Neural cell (in vitro differentiated cells): Measurements from ENCODE around the gene TAOK1. TPM values are rescaled to one million over a fixed set of nuclear protein-coding genes. Genes with fewer than 3 reads are reported as not detected.

Experiments used
- H2AFZ ChIP-seq: fragments of 200-600, 300-800 bp; sonication (generic), shearing (Covaris generic); 2 replicates; pipeline ENCODE4 v1.6.0; 2014; ENCODE audit warnings: low read depth, mild to moderate bottlenecking, antibody characterized with exemption, low read length, moderate library complexity
- H3F3A ChIP-seq: fragments of 200-600 bp; shearing (Covaris generic); 2 replicates; pipeline ENCODE4 v1.6.1; 2016; ENCODE audit warnings: mild to moderate bottlenecking, moderate library complexity, mixed read lengths, antibody characterized with exemption, low read length; ENCODE audit not compliant: insufficient read depth, poor library complexity, severe bottlenecking
- H3K27ac ChIP-seq: fragments of 200-600, 300-800 bp; sonication (generic), shearing (Covaris generic); 2 replicates; pipeline ENCODE4 v1.5.1; 2014; ENCODE audit warnings: mild to moderate bottlenecking, low read length, moderate library complexity
- H3K27me3 ChIP-seq: fragments of 300-800, 200-600 bp; sonication (generic), shearing (Covaris generic); 2 replicates; pipeline ENCODE4 v1.6.0; 2014; ENCODE audit warnings: mild to moderate bottlenecking, low read depth, low read length, moderate library complexity; ENCODE audit not compliant: insufficient read depth
- H3K36me3 ChIP-seq: fragments of 300-800, 200-600 bp; sonication (generic), shearing (Covaris generic); 2 replicates; pipeline ENCODE4 v1.5.1; 2014; ENCODE audit warnings: mild to moderate bottlenecking, antibody characterized with exemption, low read length, moderate library complexity; ENCODE audit not compliant: insufficient read depth
- H3K4me2 ChIP-seq: fragments of 300-800, 200-600 bp; sonication (generic), shearing (Covaris generic); 2 replicates; pipeline ENCODE4 v1.6.0; 2014; ENCODE audit warnings: mild to moderate bottlenecking, low read length
- H3K4me3 ChIP-seq: fragments of 300-800, 200-600 bp; sonication (generic), shearing (Covaris generic); 2 replicates; pipeline ENCODE4 v1.5.1; 2014; ENCODE audit warnings: mild to moderate bottlenecking, low read length, moderate library complexity
- H3K79me2 ChIP-seq: fragments of 200-600 bp; shearing (Covaris generic); replicated peaks from 2 replicates; pipeline ENCODE4 v1.6.0; 2014; ENCODE audit warnings: mild to moderate bottlenecking, low read length, moderate library complexity; ENCODE audit not compliant: insufficient read depth
- H3K9ac ChIP-seq: fragments of 300-800, 200-600 bp; sonication (generic), shearing (Covaris generic); 2 replicates; pipeline ENCODE4 v1.6.1; 2016; ENCODE audit warnings: mild to moderate bottlenecking, low read length, mixed read lengths
- H3K9me2 ChIP-seq: fragments of 200-600 bp; shearing (Covaris generic); 2 replicates; pipeline ENCODE4 v1.6.1; 2016; ENCODE audit warnings: mild to moderate bottlenecking, low read length, mixed read lengths; ENCODE audit not compliant: insufficient read depth
- H3K9me3 ChIP-seq: fragments of 200-600, 300-800 bp; sonication (generic), shearing (Covaris generic); 2 replicates; pipeline ENCODE4 v1.6.1; 2016; ENCODE audit warnings: mild to moderate bottlenecking, mixed run types, low read length, moderate library complexity, mixed read lengths
- H4K20me1 ChIP-seq: fragments of 200-600 bp; shearing (Covaris generic); 2 replicates; pipeline ENCODE4 v1.6.1; 2016; ENCODE audit warnings: mild to moderate bottlenecking, mixed run types; ENCODE audit not compliant: insufficient read depth
- CTCF ChIP-seq: fragments of 450-650 bp; IDR thresholded peaks from 2 replicates; pipeline ENCODE4 v1.5.1; 2014; ENCODE audit warnings: antibody characterized with exemption, mild to moderate bottlenecking, moderate library complexity; ENCODE audit not compliant: poor library complexity, severe bottlenecking
- EP300 ChIP-seq: fragments of 450-650 bp; conservative IDR thresholded peaks from 2 replicates; pipeline ENCODE4 v1.6.1; 2014; ENCODE audit warnings: antibody characterized with exemption, mild to moderate bottlenecking, moderate library complexity; ENCODE audit not compliant: poor library complexity, severe bottlenecking
- EZH2 ChIP-seq: fragments of 200-600, 300-800 bp; shearing (Covaris generic), sonication (generic); IDR thresholded peaks from 2 replicates; pipeline ENCODE4 v1.6.1; 2014; ENCODE audit warnings: antibody characterized with exemption, low read length, borderline replicate concordance, mild to moderate bottlenecking; ENCODE audit not compliant: insufficient read depth, poor library complexity, severe bottlenecking
- MXI1 ChIP-seq: fragments of 450-650 bp; conservative IDR thresholded peaks from 2 replicates; pipeline ENCODE4 v1.6.1; 2014; ENCODE audit warnings: antibody characterized with exemption, mild to moderate bottlenecking; ENCODE audit not compliant: poor library complexity, severe bottlenecking
- POLR2AphosphoS5 ChIP-seq: IDR thresholded peaks from 2 replicates; pipeline ENCODE4 v1.6.1; 2012
- RAD21 ChIP-seq: fragments of 450-650 bp; conservative IDR thresholded peaks from 2 replicates; pipeline ENCODE4 v1.6.1; 2014; ENCODE audit warnings: antibody characterized with exemption, mild to moderate bottlenecking, moderate library complexity
- REST ChIP-seq: IDR thresholded peaks from 2 replicates; pipeline ENCODE4 v1.6.1; 2012; ENCODE audit warnings: borderline replicate concordance
- SMC3 ChIP-seq: fragments of 450-650 bp; conservative IDR thresholded peaks from 2 replicates; pipeline ENCODE4 v1.6.1; 2014; ENCODE audit warnings: antibody characterized with exemption, mild to moderate bottlenecking, moderate library complexity; ENCODE audit not compliant: poor library complexity
- TAF1 ChIP-seq: IDR thresholded peaks from 2 replicates; pipeline ENCODE4 v1.6.1; 2012; ENCODE audit warnings: low read depth
- polyA plus RNA-seq: library from polyadenylated mRNA; depleted of rRNA; stranded (reverse); fragments of >200 nt; gene quantifications from 2 replicates; pipeline ENCODE4 v1.2.3, GENCODE V29; 2014

The TAOK1 gene
- polyA plus RNA-seq, 1 donor from 2014 or later, result 53.2 TPM

GRCh38 chr17:29386760-29387159, 3.4 kb upstream of the TAOK1 start:
- Histone ChIP-seq H3K4me2 (no peak overlapping the region), H3K27me3 (no peaks in the 10 kb centered on the region), H4K20me1 (no peaks in the 10 kb centered on the region), H3K79me2 (peaks cover 10% of the 10 kb centered on the region), H3K9ac (no peak overlapping the region), H2AFZ (no peak overlapping the region), H3F3A (no peaks in the 10 kb centered on the region), H3K36me3 (no peaks in the 10 kb centered on the region), H3K9me3 (no peaks in the 10 kb centered on the region), H3K9me2 (no peaks in the 10 kb centered on the region), H3K27ac (no peak overlapping the region), H3K4me3 (no peak overlapping the region)
- TF ChIP-seq MXI1, result no peak
- no peak for TF ChIP-seq POLR2AphosphoS5
- no peak for TF ChIP-seq SMC3
- TF ChIP-seq CTCF, result no peak
- TF ChIP-seq TAF1, result no peak
- TF ChIP-seq REST, result no peak
- no peak for TF ChIP-seq RAD21
- TF ChIP-seq EZH2, result no peak
- no peak for TF ChIP-seq EP300

- Histone ChIP-seq H3K79me2 (peaks cover 32% of the 10 kb centered on the region), H3K36me3 (no peaks in the 10 kb centered on the region), H3K9me2 (no peaks in the 10 kb centered on the region), H3K9me3 (no peaks in the 10 kb centered on the region), H4K20me1 (peaks cover 16% of the 10 kb centered on the region), H3K4me2 (no peak overlapping the region), H3K9ac (no peak overlapping the region), H3K4me3 (no peak overlapping the region), H2AFZ (no peak overlapping the region), H3K27me3 (no peaks in the 10 kb centered on the region), H3K27ac (no peak overlapping the region), H3F3A (no peaks in the 10 kb centered on the region)
- no peak for TF ChIP-seq CTCF
- no peak for TF ChIP-seq RAD21
- no peak for TF ChIP-seq MXI1
- TF ChIP-seq SMC3, result no peak
- no peak for TF ChIP-seq POLR2AphosphoS5
- no peak for TF ChIP-seq REST
- no peak for TF ChIP-seq EZH2
- TF ChIP-seq TAF1, result no peak
- TF ChIP-seq EP300, result no peak
These were observed 1.2 kb upstream of the TAOK1 start for GRCh38 chr17:29388937-29389336.
